HepG2 (cell line): ENCODE data around the gene DCST2. TPM values are rescaled to one million over a fixed set of nuclear protein-coding genes. Genes with fewer than 3 reads are reported as not detected.

ENCODE experiments used
- ATF7-NPFF ChIP-seq: sonication (generic); formaldehyde crosslinking; IDR thresholded peaks from 2 replicates; pipeline ENCODE4 v1.8.1; 2023; ENCODE audit warnings: mild to moderate bottlenecking, low read depth, missing genetic modification reagents, moderate library complexity
- HNRNPH1 ChIP-seq: fragments of 200-400 bp; formaldehyde crosslinking; optimal IDR thresholded peaks from 2 replicates; pipeline ENCODE3; 2017; ENCODE audit warnings: mild to moderate bottlenecking, low read depth, low read length
- JARID2 ChIP-seq: sonication (generic); formaldehyde crosslinking; IDR thresholded peaks from 2 replicates; pipeline ENCODE4 v1.8.1; 2023; ENCODE audit warnings: missing genetic modification reagents, inconsistent platforms; ENCODE audit not compliant: insufficient replicate concordance
- KDM2A ChIP-seq: sonication (generic); formaldehyde crosslinking; IDR thresholded peaks from 2 replicates; pipeline ENCODE4 v1.4.0; 2020; ENCODE audit warnings: low read depth, missing genetic modification reagents, borderline replicate concordance
- MAFK ChIP-seq, 2 experiments: IDR thresholded peaks in 1 of 2; conservative IDR thresholded peaks in 1 of 2; 2 replicates each; pipeline ENCODE4 v1.6.1; 2011; ENCODE audit warnings: improper control_type of control experiment in 2 of 2, low read length in 2 of 2
- PHF20 ChIP-seq: sonication (generic); formaldehyde crosslinking; IDR thresholded peaks from 2 replicates; pipeline ENCODE4 v1.5.0; 2020; ENCODE audit warnings: mild to moderate bottlenecking, missing genetic modification reagents
- RBFOX2 ChIP-seq: fragments of 200-400 bp; formaldehyde crosslinking; IDR thresholded peaks from 2 replicates; pipeline ENCODE4 v1.6.1; 2017; ENCODE audit warnings: low read depth, mild to moderate bottlenecking, low read length
- SRSF1 ChIP-seq: fragments of 200-400 bp; formaldehyde crosslinking; optimal IDR thresholded peaks from 2 replicates; pipeline ENCODE3; 2017; ENCODE audit warnings: mild to moderate bottlenecking, low read depth, low read length, moderate library complexity
- ZBTB1 ChIP-seq: sonication (generic); formaldehyde crosslinking; IDR thresholded peaks from 2 replicates; pipeline ENCODE4 v1.4.0; 2020; ENCODE audit warnings: missing genetic modification reagents, borderline replicate concordance
- ZNF274 ChIP-seq: sonication (generic); formaldehyde crosslinking; IDR thresholded peaks from 2 replicates; pipeline ENCODE4 v1.5.1; 2020; ENCODE audit warnings: mild to moderate bottlenecking, missing genetic modification reagents
- ZNF451 ChIP-seq: sonication (generic); formaldehyde crosslinking; IDR thresholded peaks from 2 replicates; pipeline ENCODE4 v1.5.0; 2020; ENCODE audit warnings: mild to moderate bottlenecking, missing genetic modification reagents
- ZNF607 ChIP-seq: sonication (generic); formaldehyde crosslinking; IDR thresholded peaks from 2 replicates; pipeline ENCODE4 v1.5.1; 2020; ENCODE audit warnings: missing genetic modification reagents, mild to moderate bottlenecking, borderline replicate concordance
- ZNF83 ChIP-seq: sonication (generic); formaldehyde crosslinking; IDR thresholded peaks from 2 replicates; pipeline ENCODE4 v1.4.0; 2020; ENCODE audit warnings: missing genetic modification reagents, mild to moderate bottlenecking, borderline replicate concordance
- ZSCAN31 ChIP-seq: sonication (generic); formaldehyde crosslinking; IDR thresholded peaks from 2 replicates; pipeline ENCODE4 v1.5.0; 2020; ENCODE audit warnings: low read depth, mild to moderate bottlenecking, missing genetic modification reagents
- polyA plus RNA-seq, 8 experiments: library from polyadenylated mRNA; depleted of rRNA in 3 of 8; stranded (reverse) in 7 of 8; unstranded in 1 of 8; fragments of >200 nt; fragmentation: Illumina TruSeq in 4 of 8; extraction: Trizol in 4 of 8; gene quantifications; 2 replicates each; pipeline versions ENCODE4 v1.2.1 to v1.2.3, GENCODE V29; 2011 to 2016; ENCODE audit warnings: low read depth in 4 of 8, missing spikeins in 1 of 8, mixed read lengths in 1 of 8; ENCODE audit not compliant: insufficient read depth in 1 of 8
- total RNA-seq, 5 experiments: library from RNA; depleted of rRNA; stranded (reverse); fragments of >200 nt; fragmentation: Illumina TruSeq; extraction: Trizol; gene quantifications; 2 replicates each; pipeline ENCODE4 v1.2.3, GENCODE V29; 2016; ENCODE audit warnings: low read depth in 1 of 5
- TF ChIP-seq, protein P1 (sequence below): sonication (generic); formaldehyde crosslinking; IDR thresholded peaks from 2 replicates; pipeline ENCODE4 v1.4.0; 2020; ENCODE audit warnings: mild to moderate bottlenecking, missing genetic modification reagents, borderline replicate concordance
- TF ChIP-seq, protein P2 (sequence below): sonication (generic); formaldehyde crosslinking; IDR thresholded peaks from 2 replicates; pipeline ENCODE4 v1.4.0; 2020; ENCODE audit warnings: missing genetic modification reagents, borderline replicate concordance
- TF ChIP-seq, protein P3 (sequence below): sonication (generic); formaldehyde crosslinking; IDR thresholded peaks from 2 replicates; pipeline ENCODE4 v1.8.1; 2023; ENCODE audit warnings: missing genetic modification reagents, mild to moderate bottlenecking, borderline replicate concordance
- TF ChIP-seq, protein P4 (sequence below): sonication (generic); formaldehyde crosslinking; IDR thresholded peaks from 2 replicates; pipeline ENCODE4; 2020; ENCODE audit warnings: missing genetic modification reagents, mild to moderate bottlenecking, borderline replicate concordance

DCST2 gene
- total and polyA plus RNA-seq, 2 of the 13 experiments (the other 11 are each of a cell fraction or from before 2014, with no cell fraction given): 0.74 TPM; not detected in 1

DNA sequence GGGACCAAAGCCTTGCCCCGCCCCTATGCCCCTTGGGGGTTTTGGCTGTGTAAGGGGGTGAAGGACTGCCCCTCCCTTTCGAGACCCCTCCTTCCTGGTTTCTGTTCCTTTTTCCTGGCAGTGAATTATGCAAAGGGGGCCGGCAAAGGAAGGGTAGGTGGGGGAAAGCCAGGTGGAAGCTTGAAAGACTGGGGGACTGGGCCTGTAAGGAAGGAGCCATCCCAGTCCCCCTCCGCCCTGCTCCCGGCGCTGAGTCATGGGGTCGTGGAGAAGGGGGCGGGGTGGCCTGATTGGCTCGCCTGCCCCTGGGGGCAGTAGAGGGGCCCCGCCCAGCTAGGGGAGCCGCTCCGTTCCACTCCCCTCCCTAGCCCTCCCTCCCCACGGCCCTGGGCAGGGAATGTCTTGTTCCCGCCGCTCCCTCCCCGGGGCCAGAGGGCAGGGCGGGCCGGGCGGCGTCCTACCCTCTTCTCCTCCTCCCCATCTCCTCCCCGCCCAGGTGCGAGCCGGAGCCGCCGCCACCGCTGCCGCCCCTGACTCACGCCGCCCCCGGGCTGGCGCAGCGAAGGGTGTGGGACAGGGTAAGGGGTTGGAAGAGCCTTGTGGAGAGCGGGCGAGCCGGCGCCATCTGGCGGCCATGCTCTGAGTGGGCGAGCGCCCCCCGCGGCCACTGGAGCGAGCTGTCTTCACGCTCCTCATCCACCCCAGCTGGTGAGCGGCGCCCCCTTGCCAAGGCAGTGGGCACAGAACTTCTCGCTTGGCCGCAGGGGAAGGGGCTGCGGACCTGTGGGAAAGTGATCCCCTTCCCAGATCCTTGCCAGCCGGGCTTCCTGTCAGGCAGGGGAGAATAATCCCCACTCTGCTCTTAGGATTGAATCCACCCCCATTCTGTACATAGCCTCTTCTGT lies 16.3 kb downstream of the DCST2 start (continued):
- no peak for TF ChIP-seq ZNF83 (CRISPR knock-in tag)
- peak; percentile 73 for TF ChIP-seq JARID2 (CRISPR knock-in tag)
- TF ChIP-seq, protein P1, sequence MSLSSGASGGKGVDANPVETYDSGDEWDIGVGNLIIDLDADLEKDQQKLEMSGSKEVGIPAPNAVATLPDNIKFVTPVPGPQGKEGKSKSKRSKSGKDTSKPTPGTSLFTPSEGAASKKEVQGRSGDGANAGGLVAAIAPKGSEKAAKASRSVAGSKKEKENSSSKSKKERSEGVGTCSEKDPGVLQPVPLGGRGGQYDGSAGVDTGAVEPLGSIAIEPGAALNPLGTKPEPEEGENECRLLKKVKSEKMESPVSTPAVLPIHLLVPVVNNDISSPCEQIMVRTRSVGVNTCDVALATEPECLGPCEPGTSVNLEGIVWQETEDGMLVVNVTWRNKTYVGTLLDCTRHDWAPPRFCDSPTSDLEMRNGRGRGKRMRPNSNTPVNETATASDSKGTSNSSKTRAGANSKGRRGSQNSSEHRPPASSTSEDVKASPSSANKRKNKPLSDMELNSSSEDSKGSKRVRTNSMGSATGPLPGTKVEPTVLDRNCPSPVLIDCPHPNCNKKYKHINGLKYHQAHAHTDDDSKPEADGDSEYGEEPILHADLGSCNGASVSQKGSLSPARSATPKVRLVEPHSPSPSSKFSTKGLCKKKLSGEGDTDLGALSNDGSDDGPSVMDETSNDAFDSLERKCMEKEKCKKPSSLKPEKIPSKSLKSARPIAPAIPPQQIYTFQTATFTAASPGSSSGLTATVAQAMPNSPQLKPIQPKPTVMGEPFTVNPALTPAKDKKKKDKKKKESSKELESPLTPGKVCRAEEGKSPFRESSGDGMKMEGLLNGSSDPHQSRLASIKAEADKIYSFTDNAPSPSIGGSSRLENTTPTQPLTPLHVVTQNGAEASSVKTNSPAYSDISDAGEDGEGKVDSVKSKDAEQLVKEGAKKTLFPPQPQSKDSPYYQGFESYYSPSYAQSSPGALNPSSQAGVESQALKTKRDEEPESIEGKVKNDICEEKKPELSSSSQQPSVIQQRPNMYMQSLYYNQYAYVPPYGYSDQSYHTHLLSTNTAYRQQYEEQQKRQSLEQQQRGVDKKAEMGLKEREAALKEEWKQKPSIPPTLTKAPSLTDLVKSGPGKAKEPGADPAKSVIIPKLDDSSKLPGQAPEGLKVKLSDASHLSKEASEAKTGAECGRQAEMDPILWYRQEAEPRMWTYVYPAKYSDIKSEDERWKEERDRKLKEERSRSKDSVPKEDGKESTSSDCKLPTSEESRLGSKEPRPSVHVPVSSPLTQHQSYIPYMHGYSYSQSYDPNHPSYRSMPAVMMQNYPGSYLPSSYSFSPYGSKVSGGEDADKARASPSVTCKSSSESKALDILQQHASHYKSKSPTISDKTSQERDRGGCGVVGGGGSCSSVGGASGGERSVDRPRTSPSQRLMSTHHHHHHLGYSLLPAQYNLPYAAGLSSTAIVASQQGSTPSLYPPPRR: peak; percentile 46; the same call in 1 of the 2 replicates
- peak; percentile 44; the same call in 1 of the 2 replicates for TF ChIP-seq ZNF607 (CRISPR knock-in tag)
- TF ChIP-seq ATF7-NPFF: peak; percentile 98
- peak; percentile 92 for TF ChIP-seq ZNF451 (CRISPR knock-in tag)
- no peak for TF ChIP-seq ZBTB1 (CRISPR knock-in tag)
- TF ChIP-seq SRSF1: peak; percentile 83
- TF ChIP-seq RBFOX2: peak; percentile 90
- TF ChIP-seq, protein P2, sequence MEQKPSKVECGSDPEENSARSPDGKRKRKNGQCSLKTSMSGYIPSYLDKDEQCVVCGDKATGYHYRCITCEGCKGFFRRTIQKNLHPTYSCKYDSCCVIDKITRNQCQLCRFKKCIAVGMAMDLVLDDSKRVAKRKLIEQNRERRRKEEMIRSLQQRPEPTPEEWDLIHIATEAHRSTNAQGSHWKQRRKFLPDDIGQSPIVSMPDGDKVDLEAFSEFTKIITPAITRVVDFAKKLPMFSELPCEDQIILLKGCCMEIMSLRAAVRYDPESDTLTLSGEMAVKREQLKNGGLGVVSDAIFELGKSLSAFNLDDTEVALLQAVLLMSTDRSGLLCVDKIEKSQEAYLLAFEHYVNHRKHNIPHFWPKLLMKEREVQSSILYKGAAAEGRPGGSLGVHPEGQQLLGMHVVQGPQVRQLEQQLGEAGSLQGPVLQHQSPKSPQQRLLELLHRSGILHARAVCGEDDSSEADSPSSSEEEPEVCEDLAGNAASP (CRISPR knock-in tag): peak; percentile 82; the same call in 1 of the 2 replicates
- TF ChIP-seq MAFK (conservative IDR thresholded peaks at IDR 0.05 in 1 of 2, IDR thresholded peaks at IDR 0.05 in 1 of 2; ENCODE audit: low read length in 2 of 2): no peak
- TF ChIP-seq, protein P3, sequence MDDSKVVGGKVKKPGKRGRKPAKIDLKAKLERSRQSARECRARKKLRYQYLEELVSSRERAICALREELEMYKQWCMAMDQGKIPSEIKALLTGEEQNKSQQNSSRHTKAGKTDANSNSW (CRISPR knock-in tag): peak; percentile 73; the same call in 1 of the 2 replicates
- peak; percentile 90 for TF ChIP-seq ZNF274 (CRISPR knock-in tag)
- TF ChIP-seq KDM2A (CRISPR knock-in tag): peak; percentile 99
- TF ChIP-seq, protein P4, sequence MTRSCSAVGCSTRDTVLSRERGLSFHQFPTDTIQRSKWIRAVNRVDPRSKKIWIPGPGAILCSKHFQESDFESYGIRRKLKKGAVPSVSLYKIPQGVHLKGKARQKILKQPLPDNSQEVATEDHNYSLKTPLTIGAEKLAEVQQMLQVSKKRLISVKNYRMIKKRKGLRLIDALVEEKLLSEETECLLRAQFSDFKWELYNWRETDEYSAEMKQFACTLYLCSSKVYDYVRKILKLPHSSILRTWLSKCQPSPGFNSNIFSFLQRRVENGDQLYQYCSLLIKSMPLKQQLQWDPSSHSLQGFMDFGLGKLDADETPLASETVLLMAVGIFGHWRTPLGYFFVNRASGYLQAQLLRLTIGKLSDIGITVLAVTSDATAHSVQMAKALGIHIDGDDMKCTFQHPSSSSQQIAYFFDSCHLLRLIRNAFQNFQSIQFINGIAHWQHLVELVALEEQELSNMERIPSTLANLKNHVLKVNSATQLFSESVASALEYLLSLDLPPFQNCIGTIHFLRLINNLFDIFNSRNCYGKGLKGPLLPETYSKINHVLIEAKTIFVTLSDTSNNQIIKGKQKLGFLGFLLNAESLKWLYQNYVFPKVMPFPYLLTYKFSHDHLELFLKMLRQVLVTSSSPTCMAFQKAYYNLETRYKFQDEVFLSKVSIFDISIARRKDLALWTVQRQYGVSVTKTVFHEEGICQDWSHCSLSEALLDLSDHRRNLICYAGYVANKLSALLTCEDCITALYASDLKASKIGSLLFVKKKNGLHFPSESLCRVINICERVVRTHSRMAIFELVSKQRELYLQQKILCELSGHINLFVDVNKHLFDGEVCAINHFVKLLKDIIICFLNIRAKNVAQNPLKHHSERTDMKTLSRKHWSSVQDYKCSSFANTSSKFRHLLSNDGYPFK (CRISPR knock-in tag): peak; percentile 69; the same call in 1 of the 2 replicates
- peak; percentile 71 for TF ChIP-seq PHF20 (CRISPR knock-in tag)
- peak; percentile 90 for TF ChIP-seq ZSCAN31 (CRISPR knock-in tag)
- no peak for TF ChIP-seq HNRNPH1
